GM12801 (cell line): ENCODE data around the gene CYP3A4.

Source experiments
- TF ChIP-seq, protein P1 (sequence below): IDR thresholded peaks from one replicate; pipeline ENCODE4 v1.5.1; 2011; ENCODE audit warnings: control low read depth; ENCODE audit not compliant: insufficient read length; ENCODE audit errors: extremely low read depth

Gene CYP3A4

DNA sequence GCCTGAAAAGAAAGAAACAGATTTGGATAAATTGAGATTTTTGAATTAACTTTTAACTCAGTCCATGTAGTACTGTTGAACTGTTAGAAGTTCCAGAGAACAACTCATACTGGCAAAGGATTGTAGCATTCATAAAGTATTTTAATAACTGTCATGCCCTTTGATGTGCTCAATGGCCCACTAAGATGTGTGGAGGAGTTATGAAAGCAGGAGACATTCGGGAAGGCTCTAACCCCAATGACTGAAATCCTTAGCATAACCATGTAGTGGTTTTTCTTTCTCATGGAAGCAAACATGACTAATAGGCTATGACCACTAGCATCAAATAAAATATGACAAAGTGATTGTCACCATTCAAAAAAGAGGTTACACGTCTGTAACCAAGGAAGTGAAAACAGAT is 74.7 kb downstream of the CYP3A4 start:
- TF ChIP-seq, protein P1, sequence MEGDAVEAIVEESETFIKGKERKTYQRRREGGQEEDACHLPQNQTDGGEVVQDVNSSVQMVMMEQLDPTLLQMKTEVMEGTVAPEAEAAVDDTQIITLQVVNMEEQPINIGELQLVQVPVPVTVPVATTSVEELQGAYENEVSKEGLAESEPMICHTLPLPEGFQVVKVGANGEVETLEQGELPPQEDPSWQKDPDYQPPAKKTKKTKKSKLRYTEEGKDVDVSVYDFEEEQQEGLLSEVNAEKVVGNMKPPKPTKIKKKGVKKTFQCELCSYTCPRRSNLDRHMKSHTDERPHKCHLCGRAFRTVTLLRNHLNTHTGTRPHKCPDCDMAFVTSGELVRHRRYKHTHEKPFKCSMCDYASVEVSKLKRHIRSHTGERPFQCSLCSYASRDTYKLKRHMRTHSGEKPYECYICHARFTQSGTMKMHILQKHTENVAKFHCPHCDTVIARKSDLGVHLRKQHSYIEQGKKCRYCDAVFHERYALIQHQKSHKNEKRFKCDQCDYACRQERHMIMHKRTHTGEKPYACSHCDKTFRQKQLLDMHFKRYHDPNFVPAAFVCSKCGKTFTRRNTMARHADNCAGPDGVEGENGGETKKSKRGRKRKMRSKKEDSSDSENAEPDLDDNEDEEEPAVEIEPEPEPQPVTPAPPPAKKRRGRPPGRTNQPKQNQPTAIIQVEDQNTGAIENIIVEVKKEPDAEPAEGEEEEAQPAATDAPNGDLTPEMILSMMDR = no peak

DNA sequence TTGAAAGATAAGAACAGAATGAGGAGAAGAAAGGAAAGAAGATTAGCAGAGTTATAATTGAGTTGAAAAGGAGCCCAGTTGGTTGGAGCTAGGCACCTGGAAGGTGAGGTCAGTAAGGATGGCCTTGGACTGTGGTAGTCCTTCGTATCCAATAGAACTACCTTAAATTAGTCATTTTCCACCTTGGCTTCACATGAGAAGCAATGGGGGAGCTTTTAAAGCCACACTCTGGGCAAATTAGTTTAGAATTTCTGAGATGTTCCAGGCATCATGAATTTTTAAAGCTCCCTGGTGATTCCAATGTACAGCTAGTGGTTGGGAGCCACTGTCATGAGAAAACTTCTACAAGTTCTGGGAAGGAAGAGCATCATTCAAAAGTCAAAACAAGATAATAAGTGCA is 76.9 kb downstream of the CYP3A4 start:
- TF ChIP-seq, protein P1 = no peak
